HL-60/S4 (cell line): Measurements from ENCODE around the gene MRPL21.
"Not testable (repeated sequence)": the region's sequence is repeated elsewhere in the genome, so short reads cannot be mapped to it uniquely, and the experiment has no call there.

Experiments
- in situ Hi-C: fragments of 300-500 bp; cut with MboI; formaldehyde crosslinking; loops from 2 replicates; pipeline ENCODE4 v1.14.3; 2022; ENCODE audit warnings: low sequenced_read_pairs

Gene MRPL21

DNA sequence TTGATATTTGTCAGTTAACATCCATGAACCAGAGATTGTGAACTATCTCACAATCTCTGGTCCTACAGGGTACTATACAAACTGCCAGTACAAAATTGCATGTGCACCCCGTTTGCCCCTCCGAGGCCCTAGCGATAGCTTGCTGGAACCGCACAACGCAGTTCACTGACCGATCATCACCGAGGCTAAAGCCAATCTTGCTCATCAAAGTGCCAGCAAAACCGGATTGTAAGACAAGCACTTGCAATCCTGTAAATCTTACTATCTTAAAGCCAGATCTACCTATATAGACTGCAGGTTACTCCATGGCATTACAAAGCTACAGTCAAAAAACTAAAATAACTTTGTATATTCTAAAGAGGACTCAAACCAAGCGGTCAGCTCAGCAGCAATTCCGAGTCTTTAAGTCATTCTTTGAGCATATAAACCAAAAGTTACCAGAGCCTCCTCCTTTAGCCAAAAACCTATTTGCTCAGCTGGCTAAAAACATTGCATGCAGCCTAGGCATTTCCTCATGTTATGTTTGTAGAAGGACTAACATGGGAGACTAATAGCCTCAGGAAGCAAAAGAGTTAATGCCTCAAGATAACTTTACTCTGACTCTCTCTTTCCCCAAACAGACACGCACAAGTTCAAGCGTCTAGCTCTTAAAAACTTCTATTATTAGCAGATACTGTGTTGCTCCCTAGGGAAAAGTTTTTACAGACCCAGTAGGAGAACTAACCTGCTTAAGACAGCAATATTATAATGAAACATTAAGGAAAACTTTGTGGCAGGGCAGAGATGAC lies 31.2 kb downstream of the MRPL21 start:
- in situ Hi-C loops, result no loop called here

GRCh38 chr11:68870470-68870869 lies 33.2 kb downstream of the MRPL21 start:
- in situ Hi-C loops, result no loop called here

GRCh38 chr11:68868221-68868835 lies 35.3 kb downstream of the MRPL21 start:
- in situ Hi-C loops, result no loop called here

- in situ Hi-C loops, result no loop called here
These were observed 36.6 kb downstream of the MRPL21 start for GRCh38 chr11:68867066-68867465.

GRCh38 chr11:68865241-68865640 lies 38.4 kb downstream of the MRPL21 start:
- in situ Hi-C loops, result no loop called here

DNA sequence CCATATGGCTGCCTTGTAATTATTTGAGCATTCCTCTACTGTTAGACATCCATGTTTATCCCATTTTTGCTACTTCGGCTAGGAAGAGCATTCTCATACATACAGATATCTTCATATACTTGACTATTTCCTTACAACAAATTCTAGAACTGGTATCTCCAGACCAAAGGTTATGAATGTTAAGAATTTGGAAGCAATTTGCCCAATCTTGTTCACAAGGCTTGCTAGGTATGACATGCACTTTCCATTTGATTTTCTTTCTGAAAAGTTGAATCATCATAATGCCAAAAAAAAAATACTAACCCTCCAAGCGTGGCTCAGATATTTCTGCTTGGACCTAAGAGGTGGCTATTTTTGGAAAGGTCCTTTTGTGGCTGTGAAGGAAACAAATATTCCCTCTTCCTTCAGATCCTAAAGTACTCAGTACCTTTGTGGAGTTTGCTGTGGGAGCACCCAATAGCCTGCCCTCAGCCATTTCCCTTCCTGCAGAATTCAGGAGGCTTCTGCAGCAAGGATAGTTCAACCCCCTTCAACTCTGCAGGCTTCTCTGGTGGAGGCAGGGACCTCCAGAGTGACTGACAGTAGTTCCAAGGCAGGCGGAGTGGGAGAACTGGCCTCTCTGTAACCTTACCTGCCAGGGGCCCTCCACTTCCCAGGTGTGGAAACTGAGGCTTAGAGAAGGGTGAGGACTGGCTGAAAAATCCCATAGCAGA lies 39.9 kb downstream of the MRPL21 start:
- in situ Hi-C loops, result no loop called here

DNA sequence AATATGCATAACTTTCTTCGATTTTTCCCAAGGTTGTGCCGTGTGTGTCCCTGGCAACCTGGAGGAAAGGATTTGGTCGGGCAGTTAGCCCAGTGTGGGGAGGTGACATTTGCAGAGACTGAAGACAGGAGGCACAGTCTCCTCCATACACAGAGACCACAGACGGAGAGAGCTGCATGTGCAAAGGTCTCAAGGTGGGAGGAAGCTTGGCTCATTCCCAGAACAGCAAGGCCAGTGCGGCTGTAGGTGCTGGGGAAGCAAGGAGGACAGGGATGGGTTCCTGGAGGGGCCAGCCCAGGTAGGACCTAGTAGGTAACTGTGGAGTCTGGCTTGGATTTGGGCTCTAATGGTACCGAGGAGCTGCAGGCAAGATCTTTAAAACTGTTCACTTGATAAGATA lies 41.2 kb downstream of the MRPL21 start:
- in situ Hi-C loops, result no loop called here

DNA sequence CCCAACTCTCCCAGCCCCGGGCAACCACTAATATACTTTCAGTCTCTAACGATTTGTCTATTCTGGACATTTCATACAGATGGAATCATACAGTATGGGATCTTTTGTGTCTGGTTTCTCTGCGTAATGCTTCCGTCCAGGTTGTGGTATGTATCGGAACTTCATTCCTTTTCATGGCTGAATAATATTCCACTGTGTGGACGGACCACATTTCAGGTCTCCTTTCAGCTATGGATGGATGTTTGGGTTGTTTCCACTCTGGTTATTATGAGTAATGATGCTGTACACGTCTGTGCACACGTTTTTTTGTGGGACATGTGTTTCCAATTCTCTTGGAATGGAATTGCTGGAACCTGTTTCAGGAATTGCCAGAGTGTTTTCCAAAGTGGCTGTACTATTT lies 44.5 kb downstream of the MRPL21 start:
- in situ Hi-C loops, result no loop called here

GRCh38 chr11:68857037-68857586 lies 46.5 kb downstream of the MRPL21 start:
- in situ Hi-C loops, result no loop called here

DNA sequence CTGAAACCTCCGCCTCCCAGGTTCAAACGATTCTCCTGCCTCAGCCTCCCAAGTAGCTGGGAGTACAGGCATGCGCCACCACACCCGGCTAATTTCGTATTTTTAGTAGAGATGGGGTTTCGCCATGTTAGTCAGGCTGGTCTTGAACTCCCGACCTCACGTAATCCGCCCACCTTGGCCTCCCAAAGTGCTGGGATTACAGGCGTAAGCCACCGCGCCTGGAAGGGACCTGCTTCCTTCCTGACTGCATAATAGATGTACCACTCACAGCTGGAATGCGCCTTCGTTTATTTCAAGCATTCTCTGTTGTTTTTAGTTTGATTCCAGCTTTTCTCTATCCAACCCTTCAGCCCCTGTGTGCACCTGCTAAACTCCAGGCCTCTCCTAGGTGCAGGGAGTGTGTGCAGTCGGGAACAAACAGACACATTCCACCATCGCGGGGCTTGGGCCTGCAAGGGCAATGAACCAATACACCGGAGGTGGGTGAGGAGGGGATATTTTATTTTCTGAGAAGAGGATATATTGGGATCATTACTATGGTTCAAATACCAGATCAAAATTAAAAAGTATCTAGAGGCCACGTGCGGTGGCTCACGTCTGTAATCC lies 47.1 kb downstream of the MRPL21 start:
- in situ Hi-C loops, result not testable (repeated sequence)

DNA sequence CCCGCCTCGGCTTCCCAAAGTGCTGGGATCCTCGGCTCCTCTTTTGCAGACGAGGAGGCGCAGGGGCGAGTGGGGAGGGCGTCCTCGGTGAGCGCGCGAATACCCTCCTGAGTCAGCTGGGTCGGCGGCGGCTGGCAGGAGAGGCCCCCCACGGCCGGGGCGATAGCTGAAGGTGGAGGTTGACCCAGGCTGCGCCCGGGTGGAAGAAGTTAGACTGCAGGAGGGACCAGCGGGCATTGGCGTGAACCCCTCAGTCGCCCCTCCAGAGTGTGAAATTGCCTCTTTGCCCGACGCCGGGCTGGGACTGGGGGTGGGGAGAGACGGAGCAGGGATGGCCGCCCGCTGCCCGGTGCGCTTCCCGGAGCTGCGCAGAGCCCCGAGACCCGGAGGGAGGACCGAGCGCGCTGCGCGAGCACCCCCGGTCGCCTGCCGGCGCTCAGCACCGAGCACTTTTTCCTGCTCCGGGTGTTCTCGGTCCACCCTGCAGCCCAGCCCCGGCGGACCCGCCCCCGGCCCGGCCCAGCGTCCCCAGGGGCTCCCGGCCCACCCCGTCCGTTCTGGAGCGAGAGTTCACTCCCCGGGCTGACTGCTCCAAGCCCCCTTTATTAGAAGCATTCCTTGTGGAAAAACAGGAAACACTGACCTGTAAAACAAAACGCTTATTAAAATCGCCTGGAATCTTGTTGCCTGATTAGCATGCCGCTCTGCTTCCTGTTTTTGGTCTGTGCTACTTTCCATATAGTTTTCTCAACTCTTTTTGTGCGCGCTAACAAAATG lies 48.2 kb downstream of the MRPL21 start:
- in situ Hi-C loops, result no loop called here

DNA sequence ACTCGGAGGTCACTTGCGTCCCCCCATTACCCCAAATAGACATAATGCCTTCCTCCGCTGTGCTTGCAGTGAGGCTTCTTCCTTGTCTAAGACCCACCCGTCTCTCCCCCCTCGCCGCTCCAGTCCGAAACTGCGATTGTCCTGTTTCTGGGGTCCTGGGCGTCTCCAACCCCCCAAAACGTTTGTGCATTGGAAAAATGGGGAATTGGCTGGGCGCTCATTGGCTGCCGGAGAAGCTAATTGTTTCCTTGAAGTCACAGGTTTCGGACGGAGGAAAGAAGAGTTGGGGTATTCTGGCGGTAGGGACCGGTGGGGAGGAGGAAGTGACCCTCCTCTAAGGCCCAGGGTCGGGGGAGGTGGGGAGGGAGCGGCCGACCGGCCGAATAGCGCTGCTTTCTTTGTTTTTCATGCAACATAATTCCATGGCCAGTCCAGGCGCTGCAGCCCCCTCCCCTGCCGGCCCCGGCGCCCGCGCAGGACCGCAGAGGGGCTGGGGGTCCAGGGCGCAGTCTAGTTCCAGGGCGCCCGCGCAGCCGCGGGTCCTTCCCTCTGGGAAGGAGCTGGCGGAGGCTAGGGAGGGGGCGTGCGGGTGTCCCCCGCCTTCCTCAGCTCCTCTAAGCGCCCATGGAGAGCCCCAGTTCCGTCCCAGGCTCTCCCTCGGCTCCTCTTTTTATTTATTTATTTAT lies 49.2 kb downstream of the MRPL21 start:
- in situ Hi-C loops, result no loop called here

DNA sequence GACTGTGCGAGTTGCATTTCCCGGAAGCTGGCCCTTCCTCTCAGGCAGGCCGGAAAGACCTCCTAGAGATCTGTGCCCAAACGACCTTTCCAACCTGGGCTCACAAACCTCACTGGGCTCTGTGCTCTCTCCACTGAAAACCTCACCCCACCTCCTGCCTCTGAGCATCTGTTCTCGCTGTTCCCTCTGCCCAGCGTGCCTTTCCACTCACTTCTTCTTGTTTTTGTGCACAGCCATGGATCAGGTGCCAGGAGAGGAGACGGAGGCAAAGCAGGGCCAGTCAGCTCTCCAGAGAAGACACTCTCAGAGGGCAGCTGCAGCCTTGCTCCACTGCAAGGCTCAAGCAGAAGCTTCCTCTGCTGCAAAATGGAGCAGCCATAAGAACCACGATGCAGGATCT lies 51.0 kb downstream of the MRPL21 start:
- in situ Hi-C loops, result no loop called here

DNA sequence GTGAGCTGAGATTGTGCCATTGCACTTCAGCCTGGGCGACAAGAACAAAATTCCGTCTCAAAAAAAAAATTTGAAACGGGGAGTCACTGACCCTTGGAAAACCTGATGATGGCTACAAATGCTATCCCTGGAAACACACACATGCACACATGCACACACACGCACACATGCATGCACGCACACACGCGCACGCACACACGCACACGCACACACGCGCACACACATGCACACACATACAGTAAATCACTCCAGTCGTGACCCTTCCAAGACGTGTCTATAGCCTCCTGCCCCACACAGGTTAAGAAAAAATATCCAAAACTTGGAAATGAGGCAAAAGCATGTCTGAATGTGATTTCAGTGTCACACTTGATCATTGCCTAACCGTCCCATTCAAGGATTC lies 55.2 kb downstream of the MRPL21 start:
- in situ Hi-C loops, result no loop called here

DNA sequence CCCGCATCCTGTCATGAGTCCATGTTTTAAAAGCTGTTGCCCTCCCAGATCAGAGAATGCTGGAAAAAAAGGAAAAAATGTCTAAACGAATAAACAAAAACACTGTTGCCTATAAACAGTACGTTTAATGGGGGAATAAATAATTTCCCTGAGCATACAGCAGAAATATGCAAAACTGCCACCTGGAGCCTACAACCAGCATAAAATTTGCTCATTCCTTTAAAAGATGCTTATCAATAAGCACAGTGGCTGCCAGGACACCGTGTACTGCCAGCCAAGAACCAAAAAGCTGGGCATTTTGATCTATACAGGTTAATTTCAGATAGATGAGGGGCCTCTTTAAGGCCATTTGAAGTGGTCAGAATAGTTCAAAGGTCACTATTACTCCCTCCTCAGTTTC lies 56.2 kb downstream of the MRPL21 start:
- in situ Hi-C loops, result no loop called here

- in situ Hi-C loops, result no loop called here
These were observed 58.2 kb downstream of the MRPL21 start for GRCh38 chr11:68845351-68846002.

- in situ Hi-C loops, result no loop called here
These were observed 58.8 kb downstream of the MRPL21 start for GRCh38 chr11:68844801-68845200.

GRCh38 chr11:68844376-68844775 lies 59.3 kb downstream of the MRPL21 start:
- in situ Hi-C loops, result no loop called here

GRCh38 chr11:68843703-68844312 lies 59.8 kb downstream of the MRPL21 start:
- in situ Hi-C loops, result no loop called here
